ENCODE data around the gene CYBB. TPM values are rescaled to one million over a fixed set of nuclear protein-coding genes. Genes with fewer than 3 reads are reported as not detected.

Gene CYBB
- total RNA-seq, 1 donor = under 0.01 TPM

GRCh38 chrX:37753384-37753783 lies 26.5 kb upstream of the CYBB start:
- no peak for TF ChIP-seq CTCF (IDR thresholded peaks at IDR 0.05; ENCODE audit: insufficient read depth, low read depth, low read length)
- DNase-seq (ENCODE audit: low read depth) = no peak
- H3K4me3 ChIP-seq (ENCODE audit: low read depth, low read length) = no peak overlapping the region

- DNase-seq (ENCODE audit: low read depth) = no peak
- no peak overlapping the region for H3K4me3 ChIP-seq (ENCODE audit: low read depth, low read length)
- no peak for TF ChIP-seq CTCF (IDR thresholded peaks at IDR 0.05; ENCODE audit: insufficient read depth, low read depth, low read length)
Measured at GRCh38 chrX:37754516-37754915, 25.3 kb upstream of the CYBB start.

GRCh38 chrX:37755025-37755424 lies 24.8 kb upstream of the CYBB start:
- no peak for DNase-seq (ENCODE audit: low read depth)
- no peak overlapping the region for H3K4me3 ChIP-seq (ENCODE audit: low read depth, low read length)
- TF ChIP-seq CTCF (IDR thresholded peaks at IDR 0.05; ENCODE audit: insufficient read depth, low read depth, low read length) = no peak

GRCh38 chrX:37757082-37757481 lies 22.8 kb upstream of the CYBB start:
- no peak for DNase-seq (ENCODE audit: low read depth)
- no peak overlapping the region for H3K4me3 ChIP-seq (ENCODE audit: low read depth, low read length)
- TF ChIP-seq CTCF (IDR thresholded peaks at IDR 0.05; ENCODE audit: insufficient read depth, low read depth, low read length) = no peak

GRCh38 chrX:37759351-37759750 lies 20.5 kb upstream of the CYBB start:
- TF ChIP-seq CTCF (IDR thresholded peaks at IDR 0.05; ENCODE audit: insufficient read depth, low read depth, low read length) = no peak
- no peak overlapping the region for H3K4me3 ChIP-seq (ENCODE audit: low read depth, low read length)
- no peak for DNase-seq (ENCODE audit: low read depth)

GRCh38 chrX:37759878-37760418 lies 19.9 kb upstream of the CYBB start:
- TF ChIP-seq CTCF (IDR thresholded peaks at IDR 0.05; ENCODE audit: insufficient read depth, low read depth, low read length) = no peak
- no peak overlapping the region for H3K4me3 ChIP-seq (ENCODE audit: low read depth, low read length)
- no peak for DNase-seq (ENCODE audit: low read depth)

- no peak overlapping the region for H3K4me3 ChIP-seq (ENCODE audit: low read depth, low read length)
- no peak for DNase-seq (ENCODE audit: low read depth)
- no peak for TF ChIP-seq CTCF (IDR thresholded peaks at IDR 0.05; ENCODE audit: insufficient read depth, low read depth, low read length)
Measured at GRCh38 chrX:37763400-37763799, 16.5 kb upstream of the CYBB start.
